ENCODE data around the gene TBC1D2. TPM values are rescaled to one million over a fixed set of nuclear protein-coding genes. Genes with fewer than 3 reads are reported as not detected.

TBC1D2 gene
- total and polyA plus RNA-seq, 2 donors (not counting 3 experiments of a cell fraction or from before 2014, with no cell fraction given): 3.4 to 4.5 TPM

GRCh38 chr9:98226516-98226915 lies 28.9 kb downstream of the TBC1D2 start:
- DNase-seq (ENCODE audit: low read depth, low spot score): no peak

More at GRCh38 chr9:98226516-98226915, 28.9 kb downstream of the TBC1D2 start:
- ChIA-PET CTCF (interaction anchor here (0.8 kb wide), 1 partner anchor 15 kb away, joined by 3 read pairs; no protein-coding TSS in a partner anchor), POLR2A (no interaction called here)
- no peaks in the 10 kb centered on the region for H3K27me3 ChIP-seq (ENCODE audit: control insufficient read depth in 2 of 2, insufficient read depth in 2 of 2, low read length in 2 of 2)
- H3K4me2 ChIP-seq (ENCODE audit: insufficient read depth, low read length): no peak overlapping the region
- no TSS peak for BruUV-seq (replicated peaks)
- dilution Hi-C loops (cut with MboI; ENCODE audit: extremely low pct_ligation_motif_present, low sequenced_read_pairs) (no loop called here), intact Hi-C loops (cut with micrococcal nuclease) (no loop called here)
- no peak for TF ChIP-seq CTCF (IDR thresholded peaks at IDR 0.05; ENCODE audit: extremely low read depth in 1 of 2, insufficient read depth in 1 of 2, low read depth in 1 of 2, low read length in 2 of 2)
- TF ChIP-seq POLR2A (IDR thresholded peaks at IDR 0.05; ENCODE audit: low read depth, low read length): no peak
- TF ChIP-seq EZH2 (IDR thresholded peaks at IDR 0.05; ENCODE audit: borderline replicate concordance, low read depth, low read length, severe bottlenecking): no peak
- no peak for TF ChIP-seq FOS (IDR thresholded peaks at IDR 0.05; ENCODE audit: borderline replicate concordance, insufficient read depth, low read length)
- no peak for TF ChIP-seq POLR2AphosphoS5 (IDR thresholded peaks at IDR 0.05; ENCODE audit: insufficient read depth, low read depth, low read length)
- TF ChIP-seq MYC (IDR thresholded peaks at IDR 0.05; ENCODE audit: low read depth, low read length): no peak
- no peak for TF ChIP-seq MAX (IDR thresholded peaks at IDR 0.05; ENCODE audit: insufficient read depth, insufficient read length)
- TF ChIP-seq GATA2 (IDR thresholded peaks at IDR 0.05; ENCODE audit: insufficient read depth, insufficient read length, low read depth, low read length): no peak
- TF ChIP-seq JUN (IDR thresholded peaks at IDR 0.05; ENCODE audit: borderline replicate concordance, insufficient read depth, insufficient read length, low read depth): no peak
- H3K9me1 ChIP-seq (replicated peaks; ENCODE audit: control insufficient read depth, extremely low read depth, insufficient read depth, low read length): no peaks in the 10 kb centered on the region
- no peaks in the 10 kb centered on the region for H3K79me2 ChIP-seq (ENCODE audit: control insufficient read depth, insufficient read depth, low read length)
- peaks cover 15% of the 10 kb centered on the region for H3K4me1 ChIP-seq (ENCODE audit: control insufficient read depth, extremely low read depth, insufficient read depth, low read length)
- H3K9me3 ChIP-seq (replicated peaks; ENCODE audit: control insufficient read depth, insufficient read depth, low read length): no peaks in the 10 kb centered on the region
- H4K20me1 ChIP-seq (replicated peaks; ENCODE audit: control insufficient read depth, extremely low read depth, insufficient read depth, low read length): no peaks in the 10 kb centered on the region
- H3K9ac ChIP-seq (replicated peaks; ENCODE audit: extremely low read depth, insufficient read depth, low read length): no peak overlapping the region
- no peak overlapping the region for H3K27ac ChIP-seq (ENCODE audit: insufficient read depth, low read depth, low read length)
- no peak overlapping the region for H2AFZ ChIP-seq (ENCODE audit: low read depth, low read length)
- H3K36me3 ChIP-seq (ENCODE audit: control insufficient read depth in 2 of 2, extremely low read depth in 1 of 2, insufficient read depth in 2 of 2, low read length in 2 of 2): no peaks in the 10 kb centered on the region
- no peak overlapping the region for H3K4me3 ChIP-seq (replicated peaks in 1 of 3; ENCODE audit: insufficient read depth in 1 of 3, low read depth in 1 of 3, low read length in 3 of 3)
- no peak for FAIRE-seq

Data from endothelial cell of umbilical vein (primary cell).